Measurements from ENCODE around the gene MTA1.

MTA1 gene

DNA sequence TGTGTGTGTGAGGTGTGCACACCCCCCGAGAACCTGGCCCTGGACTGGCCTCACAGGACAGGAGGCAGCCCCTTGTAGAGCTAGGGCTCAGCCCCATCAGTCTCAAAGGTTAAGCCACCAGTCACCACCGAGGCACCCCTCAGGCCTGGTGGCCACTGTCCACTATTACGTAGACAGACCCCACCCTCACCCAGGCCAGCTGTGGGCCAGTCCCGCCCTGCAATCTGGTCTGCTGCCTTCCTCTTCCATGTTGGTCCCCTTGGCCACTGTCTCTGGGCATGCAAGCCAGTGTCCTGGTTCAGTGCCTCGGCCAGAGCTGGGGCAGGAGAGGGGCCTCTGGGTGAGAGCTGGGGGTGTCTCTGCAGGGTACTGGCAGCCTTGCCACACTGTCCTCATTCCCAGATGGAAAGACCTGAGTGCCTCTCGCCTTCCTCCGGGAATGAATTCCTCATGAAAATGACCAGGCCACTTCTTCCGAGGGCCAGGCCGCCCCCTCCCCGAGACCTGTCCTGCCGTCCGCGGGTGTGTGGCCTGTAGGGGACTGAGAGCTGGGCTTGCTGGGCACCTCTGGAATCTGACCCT, 22.2 kb upstream of the MTA1 start:
- WGBS (ENCODE audit: extremely low coverage, insufficient coverage, insufficient read length) = no CpG with 5 or more reads among the region's 13 CpGs
- H4K91ac ChIP-seq (ENCODE audit: low read depth, low read length) = peak overlapping the region; percentile 95
- peak overlapping the region; percentile 41 for H2AK5ac ChIP-seq (ENCODE audit: low read length)
- no peaks in the 10 kb centered on the region for H3K27me3 ChIP-seq (ENCODE audit: insufficient read depth, low read length)
- no peak overlapping the region for H3K18ac ChIP-seq (ENCODE audit: low read length)
- H3K23ac ChIP-seq (ENCODE audit: low read length) = no peak overlapping the region
- H2BK120ac ChIP-seq (ENCODE audit: insufficient read depth, low read length, poor library complexity) = no peak overlapping the region
- peak overlapping the region; percentile 34 for H3K4ac ChIP-seq (ENCODE audit: low read depth, low read length)
- peaks cover 5% of the 10 kb centered on the region for H3K79me2 ChIP-seq (ENCODE audit: control insufficient read depth, insufficient read depth, low read length, poor library complexity)
- no peak overlapping the region for H3K27ac ChIP-seq (ENCODE audit: low read depth, low read length)
- H3K36me3 ChIP-seq (ENCODE audit: control insufficient read depth in 1 of 2, insufficient read depth in 2 of 2, low read length in 2 of 2) = peaks cover 14 to 19% of the 10 kb centered on the region in 2 experiments
- H3K9ac ChIP-seq (ENCODE audit: low read length) = no peak overlapping the region
- H4K8ac ChIP-seq (ENCODE audit: low read depth, low read length) = peak overlapping the region; percentile 99
- no peak overlapping the region for H3K4me2 ChIP-seq (ENCODE audit: low read length)
- H3K4me3 ChIP-seq (ENCODE audit: low read depth, low read length) = no peak overlapping the region
- no peak overlapping the region for H2BK12ac ChIP-seq (ENCODE audit: low read length)
- no peak overlapping the region for H2BK5ac ChIP-seq (ENCODE audit: low read depth, low read length, poor library complexity)
- H3K9me3 ChIP-seq (ENCODE audit: insufficient read depth, low read depth, low read length) = peaks cover 28% of the 10 kb centered on the region
- H3K4me1 ChIP-seq (ENCODE audit: control insufficient read depth in 1 of 2, insufficient read depth in 2 of 2, low read length in 2 of 2) = peaks cover 11 to 15% of the 10 kb centered on the region in 2 experiments
- peak overlapping the region; percentile 38 for H4K12ac ChIP-seq (ENCODE audit: low read depth, low read length)
- H2AFZ ChIP-seq (ENCODE audit: insufficient read depth, low read length, poor library complexity) = no peak overlapping the region
- DNase-seq = no peak
- peaks cover 10% of the 10 kb centered on the region for H3K79me1 ChIP-seq (ENCODE audit: low read length)
- peak overlapping the region; percentile 43 for H3K14ac ChIP-seq (ENCODE audit: low read length)

DNA sequence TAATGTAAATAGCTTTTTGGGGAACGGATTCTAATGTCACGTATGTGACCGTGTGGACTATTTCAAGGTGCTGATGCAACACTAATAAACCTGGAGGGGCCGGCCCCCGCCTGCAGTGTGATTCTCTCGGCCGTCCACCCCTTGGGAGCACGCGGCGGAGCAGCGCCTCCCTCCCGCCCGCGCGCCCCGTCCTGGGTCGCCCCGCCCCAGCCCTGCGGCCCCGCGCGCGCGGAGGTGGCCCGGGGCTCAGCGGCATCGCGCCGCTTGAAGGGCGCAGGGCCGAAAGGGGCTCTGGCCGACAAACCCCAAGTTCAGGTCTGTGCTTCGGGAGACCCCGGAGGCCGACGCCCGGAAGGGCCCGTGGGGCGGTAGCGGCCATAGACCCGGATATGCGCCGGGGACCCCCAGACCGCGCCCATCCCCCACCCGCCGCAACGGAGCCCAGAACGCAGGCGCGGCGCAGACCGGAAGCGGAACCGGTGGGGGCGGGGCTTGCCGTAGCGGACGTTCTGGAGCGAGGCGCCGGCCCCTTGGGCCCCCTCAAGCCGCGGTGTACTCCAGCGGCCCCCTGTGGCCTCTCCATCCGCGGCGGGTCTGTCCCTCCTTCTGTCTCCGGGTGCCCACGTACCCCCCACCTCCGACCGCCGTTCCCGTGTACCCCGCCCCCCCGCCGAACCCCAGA, 21.4 kb upstream of the MTA1 start, which contains the start of gene TEX22:
TEX22 (plus strand) TSS at position 495 of the 682 bp plus-strand sequence. CDS start 803 bp downstream, outside the sequence.
- peaks cover 28% of the 10 kb centered on the region for H3K9me3 ChIP-seq (ENCODE audit: insufficient read depth, low read depth, low read length)
- peak within 1 kb of the TSS; percentile 82 for H2BK5ac ChIP-seq (ENCODE audit: low read depth, low read length, poor library complexity)
- no CpG with 5 or more reads among the region's 77 CpGs for WGBS (ENCODE audit: extremely low coverage, insufficient coverage, insufficient read length)
- peaks cover 10% of the 10 kb centered on the region for H3K79me1 ChIP-seq (ENCODE audit: low read length)
- peak within 1 kb of the TSS; percentile 87 for H3K18ac ChIP-seq (ENCODE audit: low read length)
- H4K8ac ChIP-seq (ENCODE audit: low read depth, low read length) = peak within 1 kb of the TSS; percentile 99
- H2AFZ ChIP-seq (ENCODE audit: insufficient read depth, low read length, poor library complexity) = peak within 1 kb of the TSS; percentile 94
- peak within 1 kb of the TSS; percentile 42 for H2BK12ac ChIP-seq (ENCODE audit: low read length)
- H3K23ac ChIP-seq (ENCODE audit: low read length) = no peak within 1 kb of the TSS
- peak; percentile 34 to 66 for DNase-seq
- peak within 1 kb of the TSS; percentile 95 for H4K91ac ChIP-seq (ENCODE audit: low read depth, low read length)
- peak within 1 kb of the TSS; percentile 99 for H2AK5ac ChIP-seq (ENCODE audit: low read length)
- peak within 1 kb of the TSS; percentile 85 for H3K9ac ChIP-seq (ENCODE audit: low read length)
- H3K14ac ChIP-seq (ENCODE audit: low read length) = peak within 1 kb of the TSS; percentile 95
- peaks cover 5% of the 10 kb centered on the region for H3K79me2 ChIP-seq (ENCODE audit: control insufficient read depth, insufficient read depth, low read length, poor library complexity)
- H4K12ac ChIP-seq (ENCODE audit: low read depth, low read length) = peak within 1 kb of the TSS; percentile 90
- peak within 1 kb of the TSS; percentile 76 for H3K4me2 ChIP-seq (ENCODE audit: low read length)
- peak within 1 kb of the TSS; percentile 69 for H3K4ac ChIP-seq (ENCODE audit: low read depth, low read length)
- H3K4me1 ChIP-seq (ENCODE audit: control insufficient read depth in 1 of 2, insufficient read depth in 2 of 2, low read length in 2 of 2) = peaks cover 11 to 15% of the 10 kb centered on the region in 2 experiments
- peak within 1 kb of the TSS; percentile 61 for H3K27ac ChIP-seq (ENCODE audit: low read depth, low read length)
- peak within 1 kb of the TSS; percentile 91 for H2BK120ac ChIP-seq (ENCODE audit: insufficient read depth, low read length, poor library complexity)
- H3K4me3 ChIP-seq (ENCODE audit: low read depth, low read length) = peak within 1 kb of the TSS; percentile 77
- H3K36me3 ChIP-seq (ENCODE audit: control insufficient read depth in 1 of 2, insufficient read depth in 2 of 2, low read length in 2 of 2) = peaks cover 14 to 19% of the 10 kb centered on the region in 2 experiments
- H3K27me3 ChIP-seq (ENCODE audit: insufficient read depth, low read length) = no peaks in the 10 kb centered on the region

DNA sequence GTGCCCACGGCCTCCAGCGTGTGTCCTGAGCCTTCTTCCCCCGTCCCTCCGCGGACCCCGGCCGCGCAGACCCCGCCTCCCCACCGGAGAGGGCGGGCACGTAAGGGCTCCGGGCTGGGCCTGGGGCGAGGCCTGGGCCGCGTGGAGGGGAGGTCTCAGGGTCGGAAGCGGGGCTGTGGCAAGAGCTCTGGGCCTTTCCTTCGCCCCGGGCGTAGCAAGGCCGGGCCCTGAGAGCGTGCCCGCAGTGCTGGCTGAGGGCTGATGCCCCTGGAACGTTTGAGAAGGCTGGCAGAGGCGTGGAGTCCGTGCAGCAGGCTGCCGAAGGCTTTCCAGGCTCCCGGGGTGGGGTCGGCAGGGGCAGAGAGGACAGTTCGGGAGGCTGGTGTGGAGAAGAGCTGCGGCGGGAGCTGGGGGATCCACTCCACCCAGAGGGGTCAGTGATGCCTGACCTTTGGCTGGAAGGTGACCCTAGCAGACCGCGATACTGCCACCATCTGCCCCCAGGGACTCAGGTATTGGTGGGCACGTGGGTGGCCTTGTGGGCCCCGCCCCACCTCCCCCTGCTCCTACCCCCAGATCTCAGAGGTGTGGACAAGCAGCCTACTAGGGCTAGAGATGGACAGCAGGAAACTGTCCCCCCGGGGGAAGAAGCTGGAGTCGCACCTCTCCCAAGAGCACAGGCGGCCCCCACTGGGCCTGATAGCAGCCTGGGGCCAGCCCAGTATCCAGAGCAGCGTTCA, 20.7 kb upstream of the MTA1 start:
- H3K9ac ChIP-seq (ENCODE audit: low read length) = peak overlapping the region; percentile 30
- peak overlapping the region; percentile 99 for H4K8ac ChIP-seq (ENCODE audit: low read depth, low read length)
- H2AFZ ChIP-seq (ENCODE audit: insufficient read depth, low read length, poor library complexity) = peak overlapping the region; percentile 78
- peak overlapping the region; percentile 69 for H3K4ac ChIP-seq (ENCODE audit: low read depth, low read length)
- peaks cover 11 to 15% of the 10 kb centered on the region in 2 experiments for H3K4me1 ChIP-seq (ENCODE audit: control insufficient read depth in 1 of 2, insufficient read depth in 2 of 2, low read length in 2 of 2)
- peak; percentile 37 to 47 for DNase-seq
- H4K91ac ChIP-seq (ENCODE audit: low read depth, low read length) = peak overlapping the region; percentile 95
- H3K14ac ChIP-seq (ENCODE audit: low read length) = peak overlapping the region; percentile 95
- peak overlapping the region; percentile 99 for H2AK5ac ChIP-seq (ENCODE audit: low read length)
- peak overlapping the region; percentile 91 for H2BK120ac ChIP-seq (ENCODE audit: insufficient read depth, low read length, poor library complexity)
- H2BK12ac ChIP-seq (ENCODE audit: low read length) = peak overlapping the region; percentile 42
- peak overlapping the region; percentile 87 for H3K18ac ChIP-seq (ENCODE audit: low read length)
- H3K27ac ChIP-seq (ENCODE audit: low read depth, low read length) = no peak overlapping the region
- H3K79me1 ChIP-seq (ENCODE audit: low read length) = peaks cover 10% of the 10 kb centered on the region
- no peak overlapping the region for H3K23ac ChIP-seq (ENCODE audit: low read length)
- H3K36me3 ChIP-seq (ENCODE audit: control insufficient read depth in 1 of 2, insufficient read depth in 2 of 2, low read length in 2 of 2) = peaks cover 14 to 19% of the 10 kb centered on the region in 2 experiments
- no CpG with 5 or more reads among the region's 41 CpGs for WGBS (ENCODE audit: extremely low coverage, insufficient coverage, insufficient read length)
- H3K27me3 ChIP-seq (ENCODE audit: insufficient read depth, low read length) = no peaks in the 10 kb centered on the region
- H3K4me2 ChIP-seq (ENCODE audit: low read length) = peak overlapping the region; percentile 76
- peak overlapping the region; percentile 90 for H4K12ac ChIP-seq (ENCODE audit: low read depth, low read length)
- H3K4me3 ChIP-seq (ENCODE audit: low read depth, low read length) = peak overlapping the region; percentile 77
- peaks cover 5% of the 10 kb centered on the region for H3K79me2 ChIP-seq (ENCODE audit: control insufficient read depth, insufficient read depth, low read length, poor library complexity)
- H3K9me3 ChIP-seq (ENCODE audit: insufficient read depth, low read depth, low read length) = peaks cover 28% of the 10 kb centered on the region
- H2BK5ac ChIP-seq (ENCODE audit: low read depth, low read length, poor library complexity) = peak overlapping the region; percentile 31

DNA sequence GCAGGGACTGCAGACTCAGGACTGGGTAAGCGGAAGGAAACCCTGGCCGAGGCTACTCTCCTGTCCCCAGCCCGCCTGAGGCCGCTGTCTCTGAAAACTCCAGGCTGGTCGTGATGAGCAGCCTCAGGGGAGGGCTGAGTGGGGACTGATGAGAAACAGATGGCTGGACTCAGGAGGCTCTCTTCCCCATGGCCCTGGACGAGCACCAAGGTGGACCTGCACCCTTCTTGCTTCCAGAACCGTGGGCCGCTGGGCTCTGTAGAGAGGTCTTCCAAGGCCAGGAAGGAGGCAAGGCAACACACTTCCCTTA, 20.2 kb upstream of the MTA1 start:
- Histone ChIP-seq H4K91ac (ENCODE audit: low read depth, low read length) (no peak overlapping the region), H2BK12ac (ENCODE audit: low read length) (no peak overlapping the region), H2AFZ (ENCODE audit: insufficient read depth, low read length, poor library complexity) (no peak overlapping the region), H3K79me1 (ENCODE audit: low read length) (peaks cover 10% of the 10 kb centered on the region), H3K9me3 (ENCODE audit: insufficient read depth, low read depth, low read length) (peaks cover 31% of the 10 kb centered on the region), H4K12ac (ENCODE audit: low read depth, low read length) (peak overlapping the region; percentile 23), H3K23ac (ENCODE audit: low read length) (no peak overlapping the region), H3K4ac (ENCODE audit: low read depth, low read length) (no peak overlapping the region), H3K27me3 (ENCODE audit: insufficient read depth, low read length) (no peaks in the 10 kb centered on the region), H3K18ac (ENCODE audit: low read length) (peak overlapping the region; percentile 11), H3K4me1 (ENCODE audit: control insufficient read depth in 1 of 2, insufficient read depth in 2 of 2, low read length in 2 of 2) (peaks cover 11 to 15% of the 10 kb centered on the region in 2 experiments), H4K8ac (ENCODE audit: low read depth, low read length) (peak overlapping the region; percentile 25), H3K4me2 (ENCODE audit: low read length) (peak overlapping the region; percentile 76), H3K36me3 (ENCODE audit: control insufficient read depth in 1 of 2, insufficient read depth in 2 of 2, low read length in 2 of 2) (peaks cover 14 to 17% of the 10 kb centered on the region in 2 experiments), H3K79me2 (ENCODE audit: control insufficient read depth, insufficient read depth, low read length, poor library complexity) (peaks cover 5% of the 10 kb centered on the region), H2BK120ac (ENCODE audit: insufficient read depth, low read length, poor library complexity) (no peak overlapping the region), H3K4me3 (ENCODE audit: low read depth, low read length) (no peak overlapping the region), H2AK5ac (ENCODE audit: low read length) (no peak overlapping the region), H3K14ac (ENCODE audit: low read length) (no peak overlapping the region), H3K27ac (ENCODE audit: low read depth, low read length) (no peak overlapping the region), H2BK5ac (ENCODE audit: low read depth, low read length, poor library complexity) (no peak overlapping the region), H3K9ac (ENCODE audit: low read length) (no peak overlapping the region)
- no peak for DNase-seq
- no CpG with 5 or more reads among the region's 8 CpGs for WGBS (ENCODE audit: extremely low coverage, insufficient coverage, insufficient read length)

All from trophoblast cell (in vitro differentiated cells and primary cell).